Activated T-helper 2 cell treated with anti-CD3 and anti-CD28 coated beads, Interferon-gamma antibody, Interleukin-2, Interleukin-4, amounts not matched to agents 10 μg/mL and 5 μg/mL and 100 μg/mL, durations not matched to agents 14 hours and 24 hours and 36 hours (primary cell): Measurements from ENCODE around the gene TMEM255A. TPM values are rescaled to one million over a fixed set of nuclear protein-coding genes. Genes with fewer than 3 reads are reported as not detected.

Experiments
- DNase-seq: peaks from one replicate; pipeline ENCODE4 v3.0.0; 2021; ENCODE audit warnings: low spot score
- H3K27ac Mint-ChIP-seq: one replicate; pipeline ENCODE4 v1.8.0; 2021; ENCODE audit warnings: mixed read lengths
- H3K27me3 Mint-ChIP-seq: one replicate; pipeline ENCODE4 v1.8.0; 2021; ENCODE audit warnings: low read depth, mixed read lengths
- H3K36me3 Mint-ChIP-seq: one replicate; pipeline ENCODE4 v1.8.0; 2021; ENCODE audit warnings: low read depth, mixed read lengths
- H3K4me1 Mint-ChIP-seq: one replicate; pipeline ENCODE4 v1.8.0; 2021; ENCODE audit warnings: low read depth, mixed read lengths
- H3K4me3 Mint-ChIP-seq: one replicate; pipeline ENCODE4 v1.8.0; 2021; ENCODE audit warnings: low read depth, mild to moderate bottlenecking, moderate library complexity, mixed read lengths
- H3K9me3 Mint-ChIP-seq: one replicate; pipeline ENCODE4 v1.8.0; 2021; ENCODE audit warnings: mixed read lengths
- intact Hi-C: fragments of 100-400 bp; cut with micrococcal nuclease; formaldehyde crosslinking; loops from one replicate; pipeline ENCODE4 v1.15.1; 2023
- total RNA-seq: library from RNA; stranded (reverse); gene quantifications from 2 replicates; pipeline ENCODE4 v1.2.3, GENCODE V29; 2022

TMEM255A gene
- total RNA-seq, 1 donor from 2014 or later: not detected

DNA sequence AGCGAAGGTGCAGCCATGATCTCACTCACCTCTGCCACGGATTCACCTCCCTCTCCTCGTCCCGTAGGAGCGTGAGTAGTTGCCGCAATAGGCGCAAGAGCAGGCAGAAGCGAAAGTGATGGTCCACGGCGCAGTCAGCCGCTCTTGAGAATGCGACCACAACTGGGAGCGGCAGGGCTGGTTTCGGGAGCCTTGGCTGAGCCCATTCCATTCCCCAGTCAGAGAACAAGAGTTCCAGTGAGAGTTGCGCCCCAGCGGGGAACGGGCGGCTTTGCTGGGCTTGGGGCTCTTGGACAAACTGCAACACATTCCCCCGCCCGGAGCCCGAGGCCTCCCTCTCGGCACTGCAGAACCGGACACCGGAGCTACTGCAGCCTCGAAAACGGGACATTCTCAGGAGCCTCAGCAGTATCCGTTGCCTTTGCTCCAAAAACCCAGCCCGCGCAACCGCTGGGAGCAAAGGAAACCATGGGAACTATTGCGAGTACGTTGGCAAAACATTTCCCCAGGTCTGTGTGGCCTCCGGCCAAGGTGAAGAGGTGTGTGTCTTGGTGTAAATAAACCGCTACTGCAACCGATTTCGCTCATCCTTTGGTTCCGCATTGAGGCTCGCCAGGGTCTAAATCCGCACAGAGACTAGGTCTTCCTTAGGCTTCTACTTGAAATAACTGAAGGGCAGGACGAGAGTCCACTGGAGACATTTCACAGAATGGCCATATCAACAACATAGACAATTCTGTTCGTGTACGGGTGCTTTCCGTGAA is 66.3 kb downstream of the TMEM255A start:
- intact Hi-C loops: no loop called here
- Mint-ChIP-seq H3K36me3 (no peaks in the 10 kb centered on the region), H3K4me3 (peak overlapping the region; percentile 93), H3K27ac (peak overlapping the region; percentile 46), H3K4me1 (peaks cover 11% of the 10 kb centered on the region), H3K9me3 (no peaks in the 10 kb centered on the region), H3K27me3 (peaks cover 4% of the 10 kb centered on the region)
- peak; percentile 27 for DNase-seq

DNA sequence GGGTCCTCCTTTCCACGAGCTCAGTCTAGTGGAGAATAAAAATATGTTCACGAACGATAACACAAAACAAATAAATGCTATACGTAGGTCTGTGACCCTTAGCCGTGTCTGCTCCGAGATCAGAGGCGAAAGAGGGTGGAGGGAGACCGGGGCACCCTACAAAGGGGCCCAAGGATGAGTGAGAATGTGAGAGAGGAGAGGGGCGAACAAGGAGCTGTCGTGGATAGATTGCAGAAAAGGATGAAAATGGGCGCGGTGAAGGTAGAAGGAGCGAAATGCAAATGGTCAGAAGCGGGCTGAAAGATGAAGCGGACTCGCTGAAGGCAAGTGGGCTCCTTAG is 66.9 kb downstream of the TMEM255A start:
- intact Hi-C loops: no loop called here
- Mint-ChIP-seq H3K27me3 (peaks cover 4% of the 10 kb centered on the region), H3K27ac (no peak overlapping the region)

DNA sequence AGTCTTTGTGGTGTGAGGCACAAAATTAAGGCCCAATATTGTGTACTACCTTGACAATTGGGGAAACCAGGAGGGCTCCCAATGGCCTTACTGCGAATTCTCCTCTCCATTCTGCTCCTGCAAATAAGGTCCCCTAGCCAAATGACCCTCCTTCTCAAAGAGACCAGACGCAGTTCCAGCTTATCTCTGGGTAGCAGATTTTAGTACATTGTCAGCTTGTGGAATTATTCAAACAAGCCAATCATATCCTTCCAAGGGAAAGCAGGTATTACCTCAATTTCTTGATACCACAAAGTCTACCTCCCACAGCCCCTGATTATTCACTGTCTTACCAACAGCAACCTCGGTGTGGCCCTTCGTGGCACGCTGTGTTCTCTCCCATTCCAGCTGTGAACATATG is 68.4 kb downstream of the TMEM255A start:
- Mint-ChIP-seq H3K36me3 (no peaks in the 10 kb centered on the region), H3K4me1 (peaks cover 10% of the 10 kb centered on the region), H3K27me3 (peaks cover 4% of the 10 kb centered on the region), H3K27ac (no peak overlapping the region), H3K9me3 (no peaks in the 10 kb centered on the region), H3K4me3 (no peak overlapping the region)
- DNase-seq: no peak
- intact Hi-C loops: no loop called here

More for the DNA sequence above, 66.9 kb downstream of the TMEM255A start:
- H3K9me3 Mint-ChIP-seq: no peaks in the 10 kb centered on the region
- peaks cover 10% of the 10 kb centered on the region for H3K4me1 Mint-ChIP-seq
- H3K36me3 Mint-ChIP-seq: no peaks in the 10 kb centered on the region
- no peak for DNase-seq
- peak overlapping the region; percentile 93 for H3K4me3 Mint-ChIP-seq

DNA sequence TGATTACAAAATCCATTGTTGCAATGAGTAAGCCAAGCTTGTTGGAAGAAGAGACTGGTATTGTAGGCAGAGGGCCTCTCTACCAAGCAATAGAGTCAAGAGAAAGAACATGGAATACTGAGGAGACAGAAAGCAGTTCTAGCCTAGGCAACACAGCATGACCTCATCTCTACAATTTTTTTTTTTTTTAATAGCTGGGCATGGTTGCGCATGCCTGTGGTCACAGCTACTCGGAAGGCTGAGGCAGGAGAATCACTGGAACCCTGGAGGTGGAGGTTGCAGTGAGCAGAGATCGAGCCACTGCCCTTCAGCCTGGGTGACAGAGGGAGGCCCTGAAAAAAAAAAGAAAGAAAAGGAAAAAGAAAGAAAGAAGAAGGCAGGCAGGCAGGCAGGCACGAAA is 72.3 kb downstream of the TMEM255A start:
- H3K36me3 Mint-ChIP-seq: no peaks in the 10 kb centered on the region
- no peaks in the 10 kb centered on the region for H3K9me3 Mint-ChIP-seq
- no peak overlapping the region for H3K4me3 Mint-ChIP-seq
- intact Hi-C loops: no loop called here
- no peak overlapping the region for H3K27ac Mint-ChIP-seq
- H3K4me1 Mint-ChIP-seq: peaks cover under 1% of the 10 kb centered on the region
- no peaks in the 10 kb centered on the region for H3K27me3 Mint-ChIP-seq
- DNase-seq: no peak

DNA sequence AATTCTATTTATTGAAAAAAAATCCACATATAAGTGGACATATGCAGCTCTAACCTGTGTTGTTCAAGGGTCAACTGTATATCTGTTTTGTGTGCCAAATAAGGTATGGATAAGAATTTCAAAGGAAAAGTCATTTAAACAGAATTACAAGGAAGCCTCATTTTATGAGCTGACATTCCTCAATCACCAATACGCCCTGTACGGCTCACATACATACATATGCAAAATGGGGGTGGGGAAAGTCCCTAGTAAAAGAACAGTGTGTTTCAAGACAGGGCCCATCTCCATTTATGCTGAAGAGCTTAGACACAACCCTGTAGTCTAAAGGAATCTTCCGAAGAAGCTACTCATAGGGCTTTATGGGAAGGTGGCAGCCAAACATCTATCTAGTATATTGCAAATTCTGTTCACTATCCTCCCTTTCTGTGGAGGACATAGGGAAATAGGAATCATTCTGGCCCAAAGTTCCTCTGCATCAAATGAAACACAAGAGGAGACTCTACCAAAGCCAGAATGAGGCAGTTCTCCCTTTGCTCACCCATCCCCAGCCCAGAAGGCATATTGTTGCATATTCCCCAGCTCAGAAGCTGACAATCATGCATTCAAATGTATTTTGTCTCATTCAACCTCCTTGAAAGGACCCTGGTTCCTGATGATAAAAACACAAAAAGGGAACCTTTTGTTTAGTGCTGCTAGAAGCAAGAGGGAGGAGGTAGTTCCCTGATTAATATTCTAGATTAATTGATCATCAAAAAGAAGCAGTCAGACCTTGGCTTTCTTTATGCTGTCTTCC is 74.4 kb downstream of the TMEM255A start:
- no peak for DNase-seq
- H3K27me3 Mint-ChIP-seq: no peaks in the 10 kb centered on the region
- no peak overlapping the region for H3K4me3 Mint-ChIP-seq
- H3K36me3 Mint-ChIP-seq: no peaks in the 10 kb centered on the region
- H3K27ac Mint-ChIP-seq: no peak overlapping the region
- H3K9me3 Mint-ChIP-seq: peaks cover under 1% of the 10 kb centered on the region
- H3K4me1 Mint-ChIP-seq: no peaks in the 10 kb centered on the region
- intact Hi-C loops: no loop called here

DNA sequence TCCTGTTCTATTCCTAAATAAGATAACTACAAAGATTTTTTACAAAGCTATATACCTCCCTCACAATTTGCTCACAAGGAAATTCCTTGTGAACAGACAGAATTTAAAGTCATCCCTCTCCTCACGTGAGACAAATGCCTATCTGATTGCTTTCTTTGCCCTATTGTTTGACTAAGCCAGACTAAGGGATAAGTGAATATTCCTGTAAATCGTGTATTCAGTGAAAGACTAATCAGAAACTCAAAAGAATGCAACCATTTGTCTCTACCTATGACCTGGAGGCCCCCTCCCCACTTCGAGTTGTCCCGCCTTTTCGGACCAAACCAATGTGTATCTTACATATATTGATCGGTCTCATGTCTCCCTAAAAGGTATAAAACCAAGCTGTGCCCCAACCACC is 76.0 kb downstream of the TMEM255A start:
- Mint-ChIP-seq H3K4me1 (no peaks in the 10 kb centered on the region), H3K4me3 (no peak overlapping the region), H3K27ac (no peak overlapping the region), H3K27me3 (no peaks in the 10 kb centered on the region), H3K36me3 (no peaks in the 10 kb centered on the region), H3K9me3 (peaks cover 4% of the 10 kb centered on the region)
- intact Hi-C loops: no loop called here
- no peak for DNase-seq

DNA sequence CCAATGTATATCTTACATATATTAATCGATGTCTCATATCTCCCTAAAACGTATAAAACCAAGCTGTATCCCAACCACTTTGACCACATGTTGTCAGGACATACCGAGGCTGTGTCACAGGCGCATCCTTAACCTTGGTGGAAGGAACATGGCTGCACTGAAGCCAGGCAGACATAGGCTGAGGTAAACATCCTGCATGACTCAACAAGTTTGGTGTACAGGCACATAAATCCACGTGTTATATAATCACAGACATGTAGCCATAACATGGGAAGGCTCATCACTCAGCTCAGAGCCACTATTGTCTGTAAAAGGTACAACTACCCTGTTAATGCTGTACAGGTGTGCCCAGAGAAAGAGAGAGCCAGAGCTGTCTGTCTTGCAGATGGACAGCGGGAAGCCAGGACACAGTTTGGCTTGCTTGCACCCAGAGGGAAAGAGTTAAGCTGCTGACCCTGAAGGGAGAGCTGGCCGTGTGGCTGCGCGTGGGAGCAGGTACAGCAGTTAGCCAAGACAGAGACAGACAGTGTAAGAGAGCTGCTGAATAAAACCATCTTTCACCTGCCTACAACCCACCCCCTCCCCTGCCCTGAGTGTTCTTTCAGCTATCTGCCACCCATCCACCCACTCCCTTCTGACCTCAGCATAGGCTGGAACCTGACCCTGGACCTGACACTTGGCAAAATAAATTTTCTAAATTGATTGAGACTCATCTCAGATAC is 82.9 kb downstream of the TMEM255A start:
- intact Hi-C loops: no loop called here
- H3K4me1 Mint-ChIP-seq: no peaks in the 10 kb centered on the region
- H3K4me3 Mint-ChIP-seq: no peak overlapping the region
- H3K27ac Mint-ChIP-seq: no peak overlapping the region
- H3K9me3 Mint-ChIP-seq: peaks cover 4% of the 10 kb centered on the region
- no peaks in the 10 kb centered on the region for H3K27me3 Mint-ChIP-seq
- H3K36me3 Mint-ChIP-seq: no peaks in the 10 kb centered on the region
- no peak for DNase-seq

DNA sequence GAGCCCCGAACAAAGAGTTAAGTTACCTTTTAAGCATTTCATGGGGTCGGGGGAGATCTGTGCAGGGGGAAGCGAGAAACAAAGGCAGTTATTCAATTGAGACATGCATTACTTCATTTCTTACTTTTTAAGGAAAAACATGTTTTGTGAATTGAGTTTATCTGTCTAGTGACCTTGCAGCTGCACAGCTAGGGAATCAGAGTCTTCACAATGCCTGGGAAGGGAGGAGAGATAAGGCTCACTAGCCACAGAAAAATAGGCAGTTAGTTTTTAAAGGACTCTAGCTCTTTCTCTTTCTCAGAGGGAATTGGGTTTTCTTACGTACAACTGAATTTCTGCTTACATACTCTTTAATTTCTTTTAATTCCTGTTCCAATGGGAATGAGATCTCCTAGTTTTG is 86.9 kb downstream of the TMEM255A start:
- Mint-ChIP-seq H3K27ac (no peak overlapping the region), H3K4me3 (no peak overlapping the region), H3K4me1 (no peaks in the 10 kb centered on the region), H3K27me3 (no peaks in the 10 kb centered on the region), H3K9me3 (no peaks in the 10 kb centered on the region), H3K36me3 (no peaks in the 10 kb centered on the region)
- intact Hi-C loops: no loop called here
- DNase-seq: no peak

DNA sequence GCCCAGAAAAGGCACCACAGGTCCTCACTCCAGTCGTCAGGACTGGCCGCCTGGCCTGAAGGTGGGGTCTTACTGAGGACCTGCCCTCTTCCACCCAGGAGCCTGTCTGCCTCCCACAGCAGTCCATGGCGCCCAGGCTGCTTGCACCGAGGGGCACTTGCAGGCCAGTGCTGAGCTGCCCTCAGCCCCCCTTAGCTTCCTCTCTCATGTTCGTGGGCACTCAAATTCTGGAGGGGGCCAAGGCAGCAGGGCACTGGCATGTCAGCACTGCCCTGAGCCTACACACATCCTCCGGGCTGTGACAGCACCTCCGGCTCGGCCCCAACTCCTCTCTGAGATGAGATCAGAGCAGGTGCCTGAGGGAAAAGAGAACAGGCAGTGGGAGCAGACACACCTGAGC is 87.9 kb downstream of the TMEM255A start:
- H3K27me3 Mint-ChIP-seq: no peaks in the 10 kb centered on the region
- H3K9me3 Mint-ChIP-seq: no peaks in the 10 kb centered on the region
- intact Hi-C loops: no loop called here
- no peaks in the 10 kb centered on the region for H3K36me3 Mint-ChIP-seq
- no peak for DNase-seq
- H3K4me1 Mint-ChIP-seq: no peaks in the 10 kb centered on the region
- no peak overlapping the region for H3K27ac Mint-ChIP-seq
- no peak overlapping the region for H3K4me3 Mint-ChIP-seq

DNA sequence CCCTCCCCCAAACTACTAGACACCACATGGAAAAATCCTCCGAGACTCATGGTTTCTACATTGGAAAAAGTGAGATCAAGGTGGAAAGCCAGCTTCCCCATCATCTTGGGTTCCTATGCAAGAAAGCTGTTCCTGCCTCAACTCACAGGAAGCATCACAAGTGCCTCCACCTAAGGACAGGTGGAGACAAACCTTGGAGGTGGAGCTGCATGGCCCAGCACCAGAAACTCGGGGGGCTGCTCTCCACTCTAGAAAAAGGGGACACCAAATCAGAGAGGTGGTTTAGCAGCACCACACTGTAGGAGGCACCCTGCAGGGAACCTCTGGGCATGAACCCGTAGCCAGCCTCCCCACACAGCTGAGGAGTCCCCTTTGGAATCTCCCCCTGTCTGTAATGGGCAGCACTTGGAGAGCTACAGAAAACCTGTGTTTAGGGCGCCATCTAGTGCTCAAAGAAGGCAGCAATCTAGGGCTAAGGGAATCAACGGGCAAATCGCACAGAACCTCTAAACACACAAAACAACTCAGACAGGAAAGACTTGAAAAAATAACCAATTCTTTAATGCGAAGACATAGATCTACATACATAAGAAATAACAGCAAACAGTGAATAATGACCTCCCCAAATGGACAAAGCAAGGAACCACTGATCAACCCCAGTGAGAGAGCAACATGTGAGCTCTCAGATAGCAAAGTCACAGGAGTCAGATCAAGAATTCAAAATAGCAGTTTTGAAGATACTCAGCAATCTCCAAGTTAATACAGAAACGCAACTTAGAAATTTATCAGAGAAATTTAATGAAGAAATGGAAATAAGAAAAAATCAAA is 97.6 kb downstream of the TMEM255A start:
- intact Hi-C loops: no loop called here
- Mint-ChIP-seq H3K27me3 (peaks cover 12% of the 10 kb centered on the region), H3K36me3 (no peaks in the 10 kb centered on the region), H3K27ac (no peak overlapping the region), H3K4me1 (peaks cover 8% of the 10 kb centered on the region), H3K4me3 (no peak overlapping the region), H3K9me3 (no peaks in the 10 kb centered on the region)
- DNase-seq: peak; percentile 27
